Endothelial cell of umbilical vein (primary cell): ENCODE measurements around the gene MYH8. TPM values are rescaled to one million over a fixed set of nuclear protein-coding genes. Genes with fewer than 3 reads are reported as not detected.

Experiments used
- BruUV-seq: library from RNA; stranded (reverse); fragments of 400-500 nt; replicated peaks from 2 replicates; lab custom pipeline; 2021; lab: Mats Ljungman, UMichigan
- CTCF ChIA-PET: fragments of 300-600, 350-600 bp; sonication (Branson Sonifier 250); formaldehyde crosslinking; loops from one replicate; lab custom pipeline; 2021; ENCODE audit warnings: antibody characterized with exemption, inconsistent platforms; lab: Charles Lee
- POLR2A ChIA-PET: fragments of 300-600, 350-600 bp; sonication (Branson Sonifier 250); formaldehyde crosslinking; loops from one replicate; lab custom pipeline; 2021; ENCODE audit warnings: antibody characterized with exemption, inconsistent platforms; lab: Charles Lee
- DNase-seq: peaks from one replicate; pipeline ENCODE4 v3.0.0-alpha.2; 2011; ENCODE audit warnings: low read depth, low spot score
- FAIRE-seq: peaks from 2 replicates; lab custom pipeline; 2011; peaks lifted over from hg19 to GRCh38; lab: Jason Lieb, UNC
- H2AFZ ChIP-seq: 2 replicates; pipeline ENCODE4 v1.6.0; 2012; ENCODE audit warnings: low read depth, low read length, control low read depth, inconsistent platforms
- H3K27ac ChIP-seq: 2 replicates; pipeline ENCODE4 v1.5.1; 2011; ENCODE audit warnings: low read depth, mild to moderate bottlenecking, control low read depth, low read length, moderate library complexity; ENCODE audit not compliant: insufficient read depth
- H3K27me3 ChIP-seq, 2 experiments: 2 replicates each; pipeline versions ENCODE4 v1.6.0 to v1.6.1; 2011; ENCODE audit warnings: low read length in 2 of 2, mixed read lengths in 1 of 2; ENCODE audit not compliant: control insufficient read depth in 2 of 2, insufficient read depth in 2 of 2
- H3K36me3 ChIP-seq, 2 experiments: 2 replicates in 1 of 2; 3 replicates in 1 of 2; pipeline ENCODE4 v1.5.1; 2011; ENCODE audit warnings: low read length in 2 of 2, mild to moderate bottlenecking in 1 of 2, moderate library complexity in 1 of 2; ENCODE audit not compliant: control insufficient read depth in 2 of 2, insufficient read depth in 2 of 2; ENCODE audit errors: extremely low read depth in 1 of 2
- H3K4me1 ChIP-seq: 3 replicates; pipeline ENCODE4 v1.5.1; 2011; ENCODE audit warnings: mild to moderate bottlenecking, low read length; ENCODE audit not compliant: control insufficient read depth, insufficient read depth; ENCODE audit errors: extremely low read depth
- H3K4me2 ChIP-seq: 2 replicates; pipeline ENCODE4 v1.6.1; 2011; ENCODE audit warnings: low read length, control low read depth, mixed read lengths; ENCODE audit not compliant: insufficient read depth
- H3K4me3 ChIP-seq, 3 experiments: fragments of 200-600 bp in 1 of 3; sonication (generic), shearing (Covaris generic) in 1 of 3; replicated peaks in 1 of 3; 2 replicates each; pipeline ENCODE4 v1.5.1; 2011 to 2016; ENCODE audit warnings: control low read depth in 3 of 3, low read length in 3 of 3, mild to moderate bottlenecking in 2 of 3, inconsistent platforms in 1 of 3, low read depth in 1 of 3, moderate library complexity in 1 of 3; ENCODE audit not compliant: insufficient read depth in 1 of 3
- H3K79me2 ChIP-seq: 2 replicates; pipeline ENCODE4 v1.6.0; 2012; ENCODE audit warnings: low read length, inconsistent platforms; ENCODE audit not compliant: control insufficient read depth, insufficient read depth
- H3K9ac ChIP-seq: replicated peaks from 2 replicates; pipeline ENCODE3; 2011; ENCODE audit warnings: low read length, control low read depth; ENCODE audit not compliant: insufficient read depth; ENCODE audit errors: extremely low read depth
- H3K9me1 ChIP-seq: replicated peaks from 3 replicates; pipeline ENCODE4 v1.6.0; 2011; ENCODE audit warnings: mild to moderate bottlenecking, low read length; ENCODE audit not compliant: control insufficient read depth, insufficient read depth; ENCODE audit errors: extremely low read depth
- H3K9me3 ChIP-seq: replicated peaks from 2 replicates; pipeline ENCODE4 v1.5.1; 2012; ENCODE audit warnings: low read length, inconsistent platforms; ENCODE audit not compliant: control insufficient read depth, insufficient read depth
- H4K20me1 ChIP-seq: replicated peaks from 2 replicates; pipeline ENCODE3; 2011; ENCODE audit warnings: mild to moderate bottlenecking, low read length; ENCODE audit not compliant: control insufficient read depth, insufficient read depth; ENCODE audit errors: extremely low read depth
- EZH2 ChIP-seq: IDR thresholded peaks from 2 replicates; pipeline ENCODE4 v1.6.1; 2012; ENCODE audit warnings: borderline replicate concordance, low read depth, mild to moderate bottlenecking, moderate library complexity, low read length, inconsistent platforms; ENCODE audit not compliant: severe bottlenecking
- FOS ChIP-seq: IDR thresholded peaks from 2 replicates; pipeline ENCODE4 v1.6.1; 2011; ENCODE audit warnings: mild to moderate bottlenecking, low read length, moderate library complexity, borderline replicate concordance; ENCODE audit not compliant: insufficient read depth
- GATA2 ChIP-seq: IDR thresholded peaks from 2 replicates; pipeline ENCODE4 v1.7.0; 2011; ENCODE audit warnings: low read depth, mild to moderate bottlenecking, moderate library complexity, mixed read lengths, low read length; ENCODE audit not compliant: insufficient read length, insufficient read depth
- JUN ChIP-seq: IDR thresholded peaks from 2 replicates; pipeline ENCODE4 v1.6.1; 2011; ENCODE audit warnings: borderline replicate concordance, low read depth; ENCODE audit not compliant: insufficient read length, insufficient read depth
- MYC ChIP-seq: IDR thresholded peaks from one replicate; pipeline ENCODE4 v1.6.1; 2011; ENCODE audit warnings: mild to moderate bottlenecking, low read depth, low read length
- POLR2A ChIP-seq: IDR thresholded peaks from 2 replicates; pipeline ENCODE4 v1.6.1; 2012; ENCODE audit warnings: low read depth, mild to moderate bottlenecking, control low read depth, low read length
- POLR2AphosphoS5 ChIP-seq: IDR thresholded peaks from 2 replicates; pipeline ENCODE4 v1.6.1; 2012; ENCODE audit warnings: low read depth, mild to moderate bottlenecking, control low read depth, low read length, moderate library complexity; ENCODE audit not compliant: insufficient read depth
- dilution Hi-C: fragments of 300-500 bp; cut with MboI; formaldehyde crosslinking; loops from one replicate; pipeline ENCODE4 v1.15.0; 2019; ENCODE audit warnings: low sequenced_read_pairs; ENCODE audit not compliant: extremely low pct_ligation_motif_present
- intact Hi-C: fragments of 100-400 bp; cut with micrococcal nuclease; formaldehyde crosslinking; loops from one replicate; pipeline ENCODE4 v1.10.0; 2022
- polyA plus RNA-seq, 4 experiments: library from polyadenylated mRNA; depleted of rRNA in 3 of 4; stranded (reverse) in 3 of 4; unstranded in 1 of 4; fragments of >200 nt; gene quantifications; 2 replicates each; pipeline versions ENCODE4 v1.2.1 to v1.2.3, GENCODE V29; 2011 to 2012; ENCODE audit warnings: missing spikeins in 1 of 4
- total RNA-seq: library from RNA; stranded (reverse); gene quantifications from 2 replicates; pipeline ENCODE4 v1.2.3, GENCODE V29; 2021
- TF ChIP-seq, protein P1 (sequence below): IDR thresholded peaks from 2 replicates; pipeline ENCODE4 v1.6.1; 2011; ENCODE audit not compliant: insufficient read depth, insufficient read length
- TF ChIP-seq, protein P2 (sequence below), 2 donors: IDR thresholded peaks; 1 replicate in 1 of 2; 2 replicates in 1 of 2; pipeline ENCODE4 v1.5.1; 2011; ENCODE audit warnings: low read length in 2 of 2, mild to moderate bottlenecking in 2 of 2, moderate library complexity in 2 of 2, control low read depth in 1 of 2, inconsistent platforms in 1 of 2, low read depth in 1 of 2; ENCODE audit not compliant: insufficient read depth in 1 of 2; ENCODE audit errors: extremely low read depth in 1 of 2

The MYH8 gene
- total and polyA plus RNA-seq, 2 donors (not counting 3 experiments of a cell fraction or from before 2014, with no cell fraction given): not detected

DNA sequence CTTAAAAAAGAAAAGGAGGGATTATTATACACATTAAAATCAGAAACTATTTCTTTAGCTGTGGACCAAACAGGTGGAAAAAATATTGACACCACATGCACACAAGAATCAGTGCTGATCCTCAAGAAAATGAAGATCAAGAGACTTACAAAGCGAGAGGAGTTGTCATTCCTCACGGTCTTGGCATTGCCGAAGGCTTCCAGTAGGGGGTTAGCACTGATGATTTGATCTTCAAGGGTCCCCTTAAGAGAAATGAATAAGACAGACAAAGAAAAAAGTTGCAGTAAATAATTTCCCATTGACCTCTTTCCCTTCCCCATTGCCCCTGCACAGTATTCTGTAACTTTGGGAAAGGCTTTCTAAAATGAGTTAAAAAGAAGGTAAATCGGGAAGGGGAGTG, 41.7 kb upstream of the MYH8 start:
- Histone ChIP-seq H3K4me2 (no peak overlapping the region), H3K4me1 (no peaks in the 10 kb centered on the region), H3K9me1 (no peaks in the 10 kb centered on the region), H3K79me2 (no peaks in the 10 kb centered on the region), H3K27ac (no peak overlapping the region), H3K9me3 (no peaks in the 10 kb centered on the region), H2AFZ (no peak overlapping the region), H3K4me3 (no peak overlapping the region), H3K9ac (no peak overlapping the region), H3K27me3 (no peaks in the 10 kb centered on the region), H3K36me3 (no peaks in the 10 kb centered on the region), H4K20me1 (no peaks in the 10 kb centered on the region)
- BruUV-seq: no TSS peak
- dilution Hi-C loops (no loop called here), intact Hi-C loops (no loop called here)
- CTCF ChIA-PET: no interaction called here
- DNase-seq (no peak), FAIRE-seq (no peak)
- no peak for TF ChIP-seq MYC
- TF ChIP-seq, protein P1, sequence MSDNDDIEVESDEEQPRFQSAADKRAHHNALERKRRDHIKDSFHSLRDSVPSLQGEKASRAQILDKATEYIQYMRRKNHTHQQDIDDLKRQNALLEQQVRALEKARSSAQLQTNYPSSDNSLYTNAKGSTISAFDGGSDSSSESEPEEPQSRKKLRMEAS: no peak
- TF ChIP-seq FOS: no peak
- POLR2A ChIA-PET: no interaction called here

DNA sequence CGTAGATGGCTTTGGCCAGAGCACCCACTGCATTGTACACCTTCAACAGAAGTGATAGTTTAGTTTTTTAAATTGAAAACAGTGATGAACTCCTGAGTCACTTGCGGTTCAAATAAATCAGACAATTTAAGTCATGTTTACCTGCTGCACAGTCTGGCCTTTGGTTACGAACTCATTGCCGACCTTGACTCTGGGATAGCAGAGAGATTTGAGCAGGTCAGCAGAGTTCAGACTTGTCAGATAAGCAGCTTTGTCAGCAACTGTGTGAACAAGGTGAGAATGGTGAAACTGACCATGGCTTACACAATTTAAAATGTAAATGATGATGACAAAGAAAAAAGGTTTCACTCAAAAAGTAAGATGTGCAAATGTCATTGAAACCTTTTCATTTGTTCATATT, 38.3 kb upstream of the MYH8 start:
- Histone ChIP-seq H3K9me1 (no peaks in the 10 kb centered on the region), H4K20me1 (no peaks in the 10 kb centered on the region), H3K27ac (no peak overlapping the region), H3K9me3 (no peaks in the 10 kb centered on the region), H3K4me2 (no peak overlapping the region), H3K9ac (no peak overlapping the region), H3K4me1 (no peaks in the 10 kb centered on the region), H3K36me3 (no peaks in the 10 kb centered on the region), H3K27me3 (no peaks in the 10 kb centered on the region), H2AFZ (no peak overlapping the region), H3K79me2 (no peaks in the 10 kb centered on the region), H3K4me3 (no peak overlapping the region)
- ChIA-PET CTCF (no interaction called here), POLR2A (no interaction called here)
- intact Hi-C loops: no loop called here
- dilution Hi-C loops: no loop called here
- no peak for FAIRE-seq
- no TSS peak for BruUV-seq
- TF ChIP-seq EZH2: no peak
- TF ChIP-seq, protein P2, sequence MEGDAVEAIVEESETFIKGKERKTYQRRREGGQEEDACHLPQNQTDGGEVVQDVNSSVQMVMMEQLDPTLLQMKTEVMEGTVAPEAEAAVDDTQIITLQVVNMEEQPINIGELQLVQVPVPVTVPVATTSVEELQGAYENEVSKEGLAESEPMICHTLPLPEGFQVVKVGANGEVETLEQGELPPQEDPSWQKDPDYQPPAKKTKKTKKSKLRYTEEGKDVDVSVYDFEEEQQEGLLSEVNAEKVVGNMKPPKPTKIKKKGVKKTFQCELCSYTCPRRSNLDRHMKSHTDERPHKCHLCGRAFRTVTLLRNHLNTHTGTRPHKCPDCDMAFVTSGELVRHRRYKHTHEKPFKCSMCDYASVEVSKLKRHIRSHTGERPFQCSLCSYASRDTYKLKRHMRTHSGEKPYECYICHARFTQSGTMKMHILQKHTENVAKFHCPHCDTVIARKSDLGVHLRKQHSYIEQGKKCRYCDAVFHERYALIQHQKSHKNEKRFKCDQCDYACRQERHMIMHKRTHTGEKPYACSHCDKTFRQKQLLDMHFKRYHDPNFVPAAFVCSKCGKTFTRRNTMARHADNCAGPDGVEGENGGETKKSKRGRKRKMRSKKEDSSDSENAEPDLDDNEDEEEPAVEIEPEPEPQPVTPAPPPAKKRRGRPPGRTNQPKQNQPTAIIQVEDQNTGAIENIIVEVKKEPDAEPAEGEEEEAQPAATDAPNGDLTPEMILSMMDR (IDR thresholded peaks at IDR 0.05; ENCODE audit: extremely low read depth in 1 of 2, insufficient read depth in 1 of 2, low read depth in 1 of 2, low read length in 2 of 2): no peak
- TF ChIP-seq, protein P1: no peak
- no peak for TF ChIP-seq GATA2
- no peak for TF ChIP-seq POLR2A
- TF ChIP-seq FOS: no peak
- TF ChIP-seq JUN: no peak
- TF ChIP-seq POLR2AphosphoS5: no peak
- TF ChIP-seq MYC: no peak
- DNase-seq: no peak
